GM21786 (cell line): ENCODE results near the gene PUSL1.

Experiments
- ATAC-seq: cut with Tn5 transposase; IDR thresholded peaks from one replicate; pipeline ENCODE4 v1.9.1; 2021; ENCODE audit not compliant: unreplicated experiment

Gene PUSL1

GRCh38 chr1:1349256-1350012, 41.0 kb downstream of the PUSL1 start, which contains the start of gene DVL1:
DVL1 (minus strand) TSS chr1:1349418; CDS start chr1:1349065, 353 bp downstream.
- peak; percentile 38 for ATAC-seq

- no peak for ATAC-seq
Observed at GRCh38 chr1:1351511-1352427, 43.4 kb downstream of the PUSL1 start.

DNA sequence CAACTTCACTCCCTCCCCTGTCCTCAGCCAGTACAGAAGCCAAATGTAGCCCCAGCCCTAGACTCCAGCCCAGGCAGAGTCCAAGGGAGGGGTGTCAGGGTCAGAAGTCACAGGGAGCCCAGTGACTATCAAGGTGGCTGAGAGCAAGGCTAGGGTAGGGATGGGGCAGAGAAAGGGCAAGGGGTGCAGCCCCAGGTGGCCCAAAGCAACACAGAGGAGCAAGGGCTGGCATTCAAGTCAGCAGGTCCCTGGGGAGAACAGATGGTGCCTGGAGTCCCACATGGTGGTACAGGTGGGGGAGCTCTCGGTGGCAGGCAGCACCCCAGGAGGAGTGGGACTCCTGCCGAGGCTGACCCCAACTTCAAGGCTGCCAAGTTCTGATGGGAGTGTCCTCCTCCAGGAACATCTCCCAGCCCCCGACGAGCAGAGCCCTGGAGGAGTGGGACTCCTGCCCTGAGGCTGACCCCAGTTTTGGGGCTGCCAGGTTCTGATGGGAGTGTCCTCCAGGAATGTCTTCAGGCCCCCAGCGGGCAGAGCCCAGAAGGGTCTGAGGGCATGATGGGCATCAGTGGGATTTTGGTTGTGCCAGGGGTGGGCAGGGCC, 44.5 kb downstream of the PUSL1 start:
- ATAC-seq = no peak

- ATAC-seq = no peak
Observed at GRCh38 chr1:1353389-1354151, 45.2 kb downstream of the PUSL1 start.

DNA sequence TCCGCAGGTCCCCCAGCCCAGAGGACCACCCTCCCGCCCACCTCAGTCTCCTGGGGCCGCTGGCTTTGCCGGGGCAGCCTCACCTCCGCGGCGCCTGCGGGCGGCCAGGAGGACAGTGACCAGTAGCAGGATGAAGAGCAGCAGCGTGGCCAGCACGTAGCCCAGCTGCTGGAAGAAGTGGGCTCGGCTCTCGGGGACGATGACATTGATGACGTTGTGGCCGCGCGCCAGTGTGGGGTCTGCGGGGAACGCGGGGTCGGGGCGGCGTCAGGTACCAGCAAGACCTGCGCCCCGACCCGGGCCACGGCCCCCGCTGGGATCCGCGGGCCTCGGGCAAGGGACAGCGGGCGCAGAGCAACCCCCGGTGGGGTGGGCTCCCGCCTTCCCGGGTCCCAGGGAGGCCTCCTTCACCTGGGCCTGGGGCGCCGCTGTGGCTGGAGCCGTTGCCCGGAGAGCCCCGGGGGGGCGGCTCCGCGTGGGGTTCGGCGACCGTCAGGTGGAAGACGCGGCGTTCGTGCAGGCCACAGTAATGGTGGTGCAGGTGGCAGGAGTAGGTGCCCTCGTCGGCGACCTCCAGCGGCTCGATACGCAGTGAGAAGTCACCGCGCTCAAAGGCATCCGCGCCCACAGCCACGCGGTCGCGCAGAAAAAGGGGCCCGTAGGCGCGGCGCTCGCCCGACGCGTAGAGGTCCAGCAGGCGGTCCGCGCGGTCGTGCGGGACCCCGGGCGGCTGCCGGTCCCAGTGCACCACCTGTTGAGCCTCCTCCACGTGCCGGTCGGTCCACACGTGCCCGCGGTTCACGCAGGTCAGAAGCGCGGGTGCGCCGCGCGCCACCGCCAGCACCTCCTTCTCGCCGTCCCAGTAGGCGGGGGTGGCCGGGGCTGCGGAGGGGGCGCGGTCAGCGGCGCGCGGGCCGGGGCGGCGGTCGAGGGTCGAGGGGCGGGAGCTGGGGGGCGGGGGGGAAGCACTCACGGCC, 46.2 kb downstream of the PUSL1 start:
- no peak for ATAC-seq

- no peak for ATAC-seq
Observed at GRCh38 chr1:1355416-1355815, 47.0 kb downstream of the PUSL1 start.

GRCh38 chr1:1356166-1356795, 47.9 kb downstream of the PUSL1 start:
- no peak for ATAC-seq

DNA sequence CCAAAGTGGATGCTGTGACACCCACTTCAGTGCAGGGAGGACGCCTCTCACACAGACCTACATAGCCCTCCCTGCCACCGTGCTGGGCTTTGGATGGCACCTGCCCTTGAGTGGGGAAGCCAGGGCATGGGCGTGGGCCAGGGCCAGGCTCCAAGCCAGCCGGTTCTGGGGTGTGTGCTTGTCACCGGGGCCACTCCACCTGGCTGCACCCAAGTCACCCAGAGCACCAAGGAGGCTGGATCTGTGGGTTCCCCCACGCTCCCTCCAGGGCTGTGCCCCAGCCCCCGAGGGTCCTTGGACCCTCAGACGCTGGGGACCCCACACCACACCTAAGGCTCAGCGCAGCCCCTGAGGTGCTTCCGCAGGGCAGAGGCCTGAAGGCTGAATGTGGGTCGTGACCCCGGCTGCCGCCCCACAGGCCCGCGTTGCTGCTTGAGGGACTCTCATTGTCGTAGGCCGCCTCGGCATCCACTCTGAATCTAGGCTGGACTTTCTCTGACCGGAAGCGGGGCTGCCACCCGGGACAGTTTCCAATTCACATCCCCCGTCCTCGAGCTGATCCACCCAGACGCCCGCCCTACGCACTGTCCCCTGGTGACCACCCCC, 48.5 kb downstream of the PUSL1 start:
- no peak for ATAC-seq

DNA sequence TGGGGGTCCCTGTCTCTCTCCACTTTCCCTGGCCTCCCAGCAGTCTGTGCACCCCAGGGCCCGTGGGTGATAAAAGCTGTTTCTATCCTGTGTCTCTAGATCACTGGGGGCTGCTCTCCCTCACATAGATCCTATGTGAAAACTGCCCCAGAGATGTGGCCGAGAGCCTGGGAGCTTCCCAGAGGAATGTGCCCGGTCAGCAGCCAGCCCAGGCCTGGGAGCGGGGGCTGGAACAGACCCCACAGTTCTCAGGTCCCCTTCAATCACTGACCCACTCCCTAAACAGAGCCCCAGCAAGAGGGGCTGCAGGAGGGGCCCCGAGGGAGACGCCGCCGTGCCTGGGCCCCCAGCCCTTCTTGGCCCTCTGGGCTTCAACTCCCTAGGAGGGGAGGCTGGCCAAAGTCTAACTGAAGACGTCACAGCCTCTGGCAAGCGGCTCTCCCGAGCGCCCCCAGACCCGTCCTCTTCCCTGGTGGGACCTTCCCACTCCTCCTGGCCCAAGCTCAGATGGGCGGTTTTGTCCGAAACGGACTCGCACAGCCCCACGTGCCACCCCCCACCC, 49.6 kb downstream of the PUSL1 start:
- no peak for ATAC-seq

DNA sequence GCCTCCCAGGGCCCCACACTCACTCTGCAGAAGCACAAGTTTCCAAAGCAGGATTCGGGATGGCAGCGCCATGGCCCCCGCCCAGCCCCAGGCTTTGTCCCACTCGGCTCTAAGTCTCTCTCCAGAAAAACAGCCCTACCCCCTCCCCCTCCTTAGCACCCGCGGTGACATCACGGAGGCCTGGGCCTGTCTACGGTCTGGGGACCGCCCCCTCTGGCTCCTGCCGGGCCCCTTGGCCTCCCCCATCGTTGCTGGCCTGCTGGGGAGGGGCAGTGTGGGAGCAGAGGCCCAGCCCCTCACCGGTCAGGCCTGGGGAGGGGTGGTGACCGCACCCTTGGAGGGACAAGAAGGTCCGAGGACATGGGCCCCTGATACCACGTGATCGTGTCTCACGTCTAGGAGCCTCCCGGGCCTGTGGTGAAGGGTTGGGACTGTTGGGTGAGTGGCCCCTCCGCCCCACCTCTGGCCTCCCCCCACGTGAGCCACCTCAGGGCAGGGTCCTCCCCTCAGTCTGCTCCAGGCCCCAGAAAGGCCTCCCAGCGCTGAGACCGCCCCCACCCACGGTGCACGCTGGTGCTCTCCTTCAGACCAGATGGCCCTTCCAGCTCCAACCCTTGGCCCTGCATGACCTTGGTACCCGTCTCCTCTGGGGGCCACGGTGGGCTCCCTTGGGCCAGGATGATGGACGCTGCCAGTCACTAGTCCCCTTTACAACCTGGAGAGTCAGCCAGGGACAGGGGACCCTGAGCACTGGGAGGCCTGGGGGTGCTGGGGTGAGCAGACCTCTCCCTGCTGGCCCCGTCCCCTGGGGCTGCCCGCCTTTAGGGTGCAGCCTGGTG, 50.3 kb downstream of the PUSL1 start, which contains the start of gene MXRA8:
TSS of gene MXRA8 (minus strand) at position 123 of the 839 bp plus-strand sequence. CDS start at position 72, 51 bp downstream.
- ATAC-seq = no peak

GRCh38 chr1:1359308-1359663, 50.9 kb downstream of the PUSL1 start:
- ATAC-seq = no peak

- no peak for ATAC-seq
Observed at GRCh38 chr1:1359664-1360468, 51.5 kb downstream of the PUSL1 start.

- ATAC-seq = no peak
Observed at GRCh38 chr1:1360506-1361169, 52.2 kb downstream of the PUSL1 start.
